HG03378 (cell line): ENCODE data around the gene KIF21B.

ENCODE experiments used
- ATAC-seq: cut with Tn5 transposase; IDR thresholded peaks from one replicate; pipeline ENCODE4 v1.9.1; 2021; ENCODE audit warnings: mild to moderate bottlenecking, moderate library complexity; ENCODE audit not compliant: unreplicated experiment

KIF21B gene

DNA sequence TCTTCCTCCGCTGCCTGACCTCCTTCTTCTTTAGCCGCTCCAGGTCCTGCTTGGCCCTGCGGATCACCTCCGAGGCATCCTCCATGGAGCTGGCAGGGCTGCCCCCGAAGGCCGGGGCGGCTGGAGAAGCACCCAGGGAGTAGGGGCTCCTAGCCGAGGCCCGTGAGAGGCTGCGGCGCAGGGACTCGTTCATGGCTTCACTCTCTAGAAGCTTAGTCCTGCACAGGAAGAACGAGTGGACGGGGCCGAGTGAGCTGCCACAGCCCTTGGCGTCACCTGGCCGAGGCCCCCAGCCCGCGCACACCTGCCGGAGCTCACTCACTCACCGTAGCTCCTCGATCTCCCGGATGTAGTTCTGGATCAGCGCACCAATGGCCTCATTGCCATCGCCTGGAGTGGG, 23.1 kb downstream of the KIF21B start:
- ATAC-seq: no peak

DNA sequence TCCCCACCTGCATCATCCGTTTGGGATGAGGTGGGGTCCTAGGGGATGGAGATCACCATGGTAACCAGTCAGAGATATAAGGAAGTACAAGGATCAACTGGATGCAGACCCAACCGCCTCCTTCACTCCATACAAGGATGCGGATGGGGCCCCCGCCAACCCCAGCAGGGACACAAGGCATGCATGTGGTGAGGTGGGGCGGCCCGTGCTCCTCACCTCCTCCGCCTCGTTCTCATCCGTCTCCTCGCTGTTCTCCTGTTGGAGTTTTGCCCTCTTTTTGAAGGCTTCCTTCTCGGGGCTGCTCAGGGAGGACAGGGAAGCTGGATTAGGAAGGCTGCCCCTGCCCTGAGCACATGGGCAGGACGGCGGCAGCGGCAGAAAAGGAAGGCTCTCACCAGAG, 23.8 kb downstream of the KIF21B start:
- ATAC-seq: no peak

DNA sequence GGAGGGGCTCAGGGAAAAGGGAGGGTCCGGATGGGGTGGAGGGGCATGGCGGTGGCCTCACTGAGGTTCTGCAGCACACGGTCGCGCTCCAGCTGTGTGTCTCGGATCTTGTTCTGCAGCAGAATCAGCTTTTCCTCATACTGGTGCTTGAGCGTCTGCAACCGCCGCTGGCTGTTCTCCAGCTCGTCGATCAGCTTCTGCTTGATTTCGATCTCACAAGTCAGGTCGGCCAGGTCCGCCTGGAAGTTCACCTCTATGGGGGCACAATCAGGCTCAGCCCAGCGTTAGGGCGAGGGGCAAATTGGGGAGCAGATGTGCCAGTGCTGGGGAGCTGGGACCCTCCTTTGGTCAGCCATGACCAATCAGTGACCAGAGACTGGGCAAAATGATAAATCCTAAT, 25.2 kb downstream of the KIF21B start:
- no peak for ATAC-seq

DNA sequence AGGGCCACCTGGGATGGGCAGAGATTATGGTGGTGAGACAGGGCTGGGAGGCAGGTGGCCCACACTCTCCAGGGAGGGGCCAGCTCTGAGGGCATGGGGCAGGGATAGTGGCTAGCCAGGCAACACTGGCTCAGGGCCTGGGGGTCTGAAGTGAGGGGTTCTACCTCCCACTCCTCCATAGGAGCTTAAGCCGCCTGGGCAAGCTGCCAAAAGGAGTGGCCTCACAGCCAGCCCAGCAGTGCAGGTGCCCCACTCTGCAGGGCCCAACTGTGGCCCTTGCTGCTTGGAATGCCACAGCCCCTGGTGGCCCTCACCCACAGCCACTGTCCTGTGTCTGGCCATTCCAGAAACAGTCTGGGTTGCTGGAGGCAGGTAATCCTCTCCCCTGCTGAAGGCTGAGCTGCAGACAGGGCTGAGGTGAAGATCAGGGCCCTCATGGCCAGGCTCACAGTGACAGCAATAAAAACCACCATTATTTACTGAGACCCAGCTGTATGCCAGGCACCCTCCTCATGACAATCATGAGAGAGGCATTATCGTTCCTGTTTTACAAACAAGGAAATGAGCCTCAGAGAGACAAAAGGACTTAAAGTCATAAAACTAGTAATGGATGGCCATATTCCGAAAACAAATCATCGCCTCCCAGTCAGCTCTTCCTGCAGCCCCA, 31.0 kb downstream of the KIF21B start:
- no peak for ATAC-seq

DNA sequence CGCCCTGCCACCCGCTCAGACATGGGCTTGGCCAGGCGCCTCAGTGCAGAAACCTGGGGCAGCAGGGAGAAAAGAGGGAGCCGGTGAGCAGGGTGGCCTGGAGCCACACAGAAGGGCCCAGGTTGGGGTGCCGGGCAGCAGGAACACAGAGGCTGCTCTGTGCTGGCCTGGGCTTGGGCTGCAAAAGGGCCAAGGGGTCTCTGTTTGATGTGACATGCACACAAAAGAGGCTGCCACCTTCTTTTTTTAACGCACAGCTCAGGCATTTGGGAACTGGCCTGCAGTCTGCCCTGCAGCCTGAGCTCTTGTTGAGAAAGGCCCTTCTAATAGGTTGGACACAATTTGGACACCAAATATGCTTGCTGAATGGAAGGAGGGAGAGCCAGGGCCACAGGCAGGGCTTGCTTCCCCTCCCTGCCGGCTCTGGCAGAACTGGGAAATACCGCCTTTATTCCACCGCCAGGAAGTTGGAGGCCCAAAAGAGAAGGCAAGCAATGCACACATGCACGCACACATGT, 32.4 kb downstream of the KIF21B start:
- ATAC-seq: no peak

DNA sequence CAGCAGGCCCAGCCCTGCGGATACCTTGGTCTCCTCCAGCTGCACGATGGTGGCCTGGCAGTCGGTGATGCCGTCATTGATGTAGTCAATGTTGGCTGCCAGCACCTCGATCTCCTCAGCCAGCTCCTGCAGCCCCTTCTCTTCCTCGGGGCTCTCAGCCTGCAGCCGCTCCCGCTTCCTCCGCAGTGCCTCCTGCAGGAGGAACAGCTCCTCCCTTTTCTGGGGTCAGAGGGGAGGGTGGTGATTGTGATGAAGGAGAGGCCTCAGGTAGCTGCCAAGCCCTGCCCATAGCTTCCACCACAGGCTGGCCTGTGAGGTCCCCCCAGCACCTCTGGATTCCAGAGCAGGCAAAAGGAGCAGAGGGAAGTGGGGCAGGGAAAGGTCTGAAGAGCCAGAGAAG, 33.4 kb downstream of the KIF21B start:
- no peak for ATAC-seq

DNA sequence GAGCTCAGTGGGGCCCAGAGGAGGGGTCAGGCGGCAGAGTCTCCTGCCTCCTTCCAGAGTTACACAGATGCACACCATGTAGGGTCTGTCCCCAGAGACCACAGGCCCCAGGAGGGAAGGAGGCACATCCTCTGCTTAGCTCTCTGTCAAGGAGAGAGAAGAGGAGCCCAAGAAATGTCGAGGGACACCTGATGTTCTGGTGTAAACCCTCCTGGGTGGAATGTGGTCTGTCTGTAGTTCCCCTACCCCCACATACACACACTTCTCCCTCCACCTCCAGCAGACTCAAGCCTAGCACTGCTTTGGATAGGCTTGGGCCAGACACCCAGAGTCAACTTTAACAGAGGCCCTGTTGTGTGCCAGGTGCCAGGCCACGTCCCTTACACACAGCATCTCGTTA, 34.2 kb downstream of the KIF21B start:
- ATAC-seq: no peak

DNA sequence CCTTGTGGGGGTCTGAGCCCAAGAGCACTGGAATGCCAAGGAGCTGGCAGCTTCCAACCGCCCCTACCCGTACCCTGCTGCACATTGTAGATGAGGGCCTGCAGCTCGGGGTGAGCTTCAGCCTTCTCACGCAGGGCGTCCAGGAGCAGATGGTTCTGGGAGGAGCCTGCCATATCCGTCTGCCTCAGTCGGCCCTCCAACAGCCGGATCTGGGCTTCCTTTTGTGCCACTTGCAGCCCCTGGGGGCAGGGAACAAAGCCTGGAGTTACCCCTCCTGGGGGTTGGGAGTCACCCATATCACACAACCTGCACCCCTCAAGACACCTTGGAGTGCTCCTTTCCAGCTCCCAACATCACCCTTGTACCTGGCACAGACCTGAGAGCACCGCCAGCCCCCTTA, 34.8 kb downstream of the KIF21B start:
- no peak for ATAC-seq

DNA sequence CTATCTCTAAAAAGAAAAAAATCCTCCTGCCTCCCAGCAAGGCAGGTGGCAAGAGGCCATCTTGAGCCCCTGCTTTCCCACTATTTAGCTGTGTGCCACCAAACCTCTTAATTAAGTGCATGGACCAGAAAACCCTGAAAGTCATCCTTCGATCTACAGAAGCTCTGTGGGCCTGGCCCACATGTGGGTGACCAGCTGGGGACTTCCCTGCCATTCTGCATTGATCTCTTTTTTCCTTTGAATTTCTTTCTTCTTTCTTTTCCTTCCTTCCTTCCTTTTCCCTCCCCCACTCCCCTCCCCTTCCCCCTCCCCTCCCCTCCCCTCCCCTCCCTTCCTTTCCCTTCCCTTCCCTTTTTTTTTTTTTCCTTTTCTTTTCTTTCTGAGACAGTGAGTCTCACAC, 38.0 kb downstream of the KIF21B start:
- no peak for ATAC-seq

DNA sequence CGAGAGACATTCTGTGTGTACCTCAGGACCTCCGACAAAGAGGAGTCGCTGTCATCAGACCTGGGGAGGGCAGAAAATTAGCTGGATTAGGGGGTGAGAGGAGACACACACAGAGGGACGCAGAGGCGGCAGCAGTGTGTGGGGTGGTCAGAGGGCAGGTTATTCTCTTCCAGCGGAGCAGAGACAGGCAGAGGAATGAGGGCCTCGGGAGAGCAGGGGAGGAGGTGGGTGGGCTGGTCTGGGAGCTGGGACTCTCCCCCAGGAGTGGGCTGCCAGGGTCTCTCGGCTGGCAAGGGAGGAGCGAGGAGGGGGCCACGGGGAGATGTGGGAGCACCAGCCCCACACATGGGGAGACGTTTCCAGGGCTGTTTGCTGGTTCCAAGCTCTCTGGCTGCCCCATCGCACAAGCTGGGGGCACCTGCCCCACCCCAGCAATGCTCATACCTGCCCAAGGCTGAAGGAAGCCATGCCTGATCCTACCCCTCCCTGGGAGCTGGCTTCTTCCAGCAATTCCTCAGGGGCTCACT, 40.4 kb downstream of the KIF21B start:
- no peak for ATAC-seq

DNA sequence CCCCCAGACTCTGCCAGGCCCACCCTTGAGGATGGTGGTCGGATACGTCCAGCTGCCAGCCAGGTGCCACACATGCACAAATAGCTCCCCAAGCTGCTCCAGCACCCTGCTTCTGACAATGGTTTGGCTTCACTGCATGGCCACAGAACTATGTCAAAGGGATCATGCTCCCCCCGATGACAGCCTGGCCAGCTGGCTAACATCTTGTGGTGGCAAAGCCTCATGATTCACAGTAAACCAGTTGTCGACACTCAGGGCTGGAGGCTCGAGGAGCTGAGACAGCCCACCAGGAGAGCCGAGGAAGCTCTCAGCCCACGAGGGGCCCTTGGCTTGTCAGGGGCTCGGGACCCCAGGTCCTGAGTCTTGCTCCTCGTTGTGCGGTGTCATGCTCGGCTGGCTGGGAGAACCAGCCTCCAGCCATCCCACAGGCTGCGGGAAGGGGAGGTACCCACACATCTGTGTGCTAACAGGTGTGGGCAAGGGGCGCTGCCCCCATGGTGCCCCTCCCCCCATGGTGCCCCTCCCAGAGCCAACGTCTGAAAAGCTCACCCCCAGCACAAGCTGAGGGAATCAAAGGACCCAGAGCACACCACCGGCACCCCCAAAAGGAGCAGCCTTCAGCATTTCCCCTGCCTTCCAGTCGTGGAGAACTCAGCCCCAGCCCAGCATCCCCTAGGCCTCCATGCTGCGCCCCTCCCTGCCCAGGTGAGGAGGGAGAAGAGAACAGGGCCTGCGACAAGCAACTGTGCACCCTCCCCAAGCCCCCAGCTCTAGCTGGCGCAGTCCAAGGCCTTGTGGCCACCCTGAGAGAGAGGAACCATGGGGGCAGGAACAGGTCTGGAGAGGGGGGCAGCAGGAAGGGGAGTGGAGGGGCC, 41.2 kb downstream of the KIF21B start:
- ATAC-seq: no peak

DNA sequence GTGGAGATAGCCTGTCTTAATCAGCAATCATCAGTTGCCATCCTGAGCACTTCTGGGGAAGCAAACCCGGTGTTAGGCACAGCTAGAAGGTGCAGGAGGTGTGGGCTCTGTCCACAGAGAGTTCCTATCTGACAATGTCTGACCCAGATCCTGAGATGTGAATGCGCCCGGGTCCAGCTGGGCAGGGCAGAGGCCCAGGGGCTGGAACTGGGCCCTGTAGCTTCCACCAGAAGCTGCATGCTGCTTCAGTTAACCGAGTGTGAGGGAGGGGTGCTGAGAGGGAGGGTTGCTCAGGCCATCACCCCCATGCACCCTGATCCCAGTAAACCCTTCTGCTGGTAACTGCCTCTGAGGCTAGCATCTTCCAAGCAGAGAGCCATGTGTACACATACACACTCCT, 42.2 kb downstream of the KIF21B start:
- ATAC-seq: no peak

DNA sequence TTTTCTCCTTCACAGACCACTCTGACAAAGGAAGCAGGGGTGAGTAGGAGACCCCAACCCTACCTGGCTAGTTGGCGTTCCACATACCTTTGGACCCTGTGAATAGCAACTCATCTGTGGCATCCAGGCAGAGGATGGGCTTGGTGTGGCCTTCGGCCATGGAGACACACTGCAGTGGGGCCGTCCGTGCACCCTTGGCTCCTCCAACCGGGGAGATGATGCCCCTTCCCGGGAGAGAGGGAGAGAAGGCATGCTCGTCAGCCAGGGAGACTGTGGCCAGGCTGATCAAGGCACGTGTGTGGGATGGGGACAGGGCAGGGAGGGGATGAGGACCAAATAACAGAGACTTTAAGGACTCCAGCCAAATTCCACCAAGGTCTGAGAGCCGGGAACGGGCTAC, 42.6 kb downstream of the KIF21B start:
- no peak for ATAC-seq

DNA sequence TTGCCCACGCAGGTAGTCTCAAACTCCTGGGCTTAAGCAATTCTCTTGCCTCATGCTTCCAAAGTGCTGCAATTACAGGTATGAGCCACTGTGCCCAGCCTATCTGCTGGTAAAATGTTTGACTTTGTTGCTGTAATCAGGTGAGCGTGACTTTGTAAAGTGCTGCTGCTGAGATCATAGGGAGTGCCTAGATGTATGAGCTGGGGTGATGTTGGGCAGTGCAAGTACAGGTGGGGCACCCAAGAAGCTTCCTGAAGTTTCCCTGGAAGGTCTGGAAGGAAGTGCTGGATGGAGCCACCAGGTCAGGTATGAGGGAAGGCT, 43.1 kb downstream of the KIF21B start:
- no peak for ATAC-seq

DNA sequence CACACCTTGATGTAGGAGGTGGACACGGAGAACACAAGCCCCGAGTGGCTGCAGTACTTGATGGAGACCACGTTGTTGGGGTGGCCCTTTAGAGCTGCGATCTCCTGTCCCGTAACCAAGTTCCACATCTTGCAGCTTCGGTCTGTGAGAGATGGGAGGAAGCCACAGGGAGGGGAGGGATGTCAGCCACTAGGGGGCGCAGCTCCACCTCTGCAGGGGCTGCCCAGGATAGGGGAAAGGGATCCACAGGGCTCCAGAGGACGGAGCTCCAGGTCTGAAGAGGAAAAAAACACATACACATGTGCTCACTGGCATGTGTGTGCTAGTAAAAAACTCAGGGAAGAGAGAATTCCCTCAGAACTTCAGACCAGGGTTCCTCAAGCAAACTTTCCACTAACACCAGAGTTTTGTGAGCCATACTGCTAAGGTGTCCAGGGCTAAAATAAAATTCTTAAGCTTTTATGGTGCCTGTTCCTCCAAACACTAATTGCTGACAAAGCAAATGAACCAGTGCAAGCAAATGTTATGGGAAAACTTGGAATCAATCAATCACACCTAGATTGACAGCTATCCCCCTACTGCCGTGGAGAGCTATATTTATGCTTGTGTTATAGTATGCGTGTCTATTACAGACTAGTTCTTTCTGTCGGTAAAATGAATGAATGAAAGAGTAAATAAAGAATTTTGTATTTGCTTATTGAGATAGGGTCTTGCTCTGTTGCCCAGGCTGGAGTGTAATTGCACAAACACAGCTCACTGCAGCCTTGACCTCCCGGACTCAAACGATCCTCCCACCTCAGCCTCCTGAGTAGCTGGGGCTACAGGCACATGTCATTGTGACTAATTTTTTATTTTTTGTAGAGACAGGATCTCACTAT, 43.7 kb downstream of the KIF21B start:
- no peak for ATAC-seq

DNA sequence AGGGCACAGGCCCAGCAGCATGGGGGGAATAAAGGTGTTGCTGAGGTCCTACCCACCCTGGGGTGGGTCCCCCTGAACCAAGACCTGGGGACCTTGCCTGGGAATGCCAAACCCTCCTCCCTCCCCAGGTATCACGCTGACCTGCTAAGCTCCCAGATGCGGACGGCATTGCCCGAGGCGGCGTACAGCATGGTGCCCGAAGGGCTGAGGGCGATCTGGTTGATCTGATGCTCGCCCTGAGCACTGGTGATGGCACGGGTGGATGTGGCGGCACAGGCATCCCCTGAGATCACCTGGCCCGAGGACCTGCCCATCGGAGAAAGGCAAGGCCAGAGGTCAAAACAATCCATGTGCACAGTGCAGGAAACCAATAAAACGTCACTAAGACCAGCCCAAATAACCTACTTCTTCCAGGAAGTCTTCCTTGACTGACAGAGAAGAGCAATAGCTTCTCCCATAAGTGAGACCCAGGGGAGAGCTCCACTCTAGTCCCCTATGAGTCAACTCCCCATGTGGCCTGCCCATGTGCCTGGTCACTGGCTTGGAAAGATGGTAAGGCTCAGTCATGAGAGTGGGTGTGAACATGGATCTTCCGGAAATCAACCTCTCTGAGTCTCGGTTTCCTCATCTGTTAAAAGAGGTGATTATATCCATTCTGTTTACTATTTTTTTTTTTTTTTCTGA, 46.3 kb downstream of the KIF21B start:
- ATAC-seq: no peak

DNA sequence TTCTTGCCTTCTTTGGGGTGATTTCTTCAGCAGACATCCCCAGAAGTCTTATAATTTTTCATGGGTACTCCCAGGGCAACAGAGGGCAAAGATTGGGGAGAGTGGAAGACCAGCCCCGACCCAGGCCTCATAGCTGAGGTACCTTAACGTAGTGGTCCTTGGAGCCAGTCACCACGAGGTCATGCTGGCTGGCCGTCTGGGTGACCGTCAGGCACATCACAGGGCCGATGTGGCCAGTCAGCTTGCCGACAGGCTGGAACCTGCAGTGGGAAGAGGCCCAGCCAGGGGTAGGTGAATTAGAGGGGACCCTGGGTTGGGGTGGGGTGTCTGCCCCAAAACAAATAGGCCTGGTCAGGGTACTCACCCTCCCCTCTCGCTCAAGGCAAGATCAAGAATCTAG, 46.9 kb downstream of the KIF21B start:
- ATAC-seq: no peak

DNA sequence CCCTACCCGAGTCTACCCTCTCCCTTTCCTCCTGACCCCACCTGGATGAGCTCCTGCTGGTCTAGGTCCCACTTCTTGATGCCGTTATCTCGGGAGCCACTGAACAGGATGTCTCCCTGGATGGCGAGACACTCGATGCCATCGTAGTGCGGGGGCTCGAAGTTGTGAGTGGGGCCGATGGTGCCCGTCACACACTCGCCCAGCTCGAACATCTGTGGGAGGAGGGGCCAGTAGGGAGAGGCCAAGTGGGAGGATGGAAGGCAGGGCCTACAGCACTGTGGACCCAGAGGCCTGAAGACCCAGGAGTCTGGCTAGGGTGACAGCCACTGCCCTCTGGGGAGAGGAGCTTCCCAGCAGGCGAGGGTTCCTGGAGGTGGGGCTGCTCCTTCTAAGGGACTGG, 48.1 kb downstream of the KIF21B start:
- ATAC-seq: no peak

DNA sequence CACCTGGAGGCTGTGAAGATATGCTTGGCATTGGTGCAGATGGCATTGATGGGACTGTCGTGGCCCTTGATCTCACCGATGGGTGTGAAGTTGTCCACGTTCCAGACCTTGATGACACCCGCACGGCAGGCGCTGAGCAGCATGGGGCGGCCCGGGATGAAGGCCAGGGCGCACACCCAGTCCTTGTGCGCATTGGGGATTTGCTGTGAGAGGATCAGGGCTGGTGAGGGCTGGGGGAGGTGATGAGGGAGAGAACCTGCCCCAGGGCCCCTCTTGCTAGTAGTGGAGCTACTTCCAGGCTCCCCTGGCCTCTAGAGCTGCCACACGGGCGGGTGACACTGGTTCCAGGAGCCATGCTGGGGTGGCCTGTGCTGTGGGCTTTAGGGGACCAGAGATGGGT, 48.8 kb downstream of the KIF21B start:
- ATAC-seq: no peak

DNA sequence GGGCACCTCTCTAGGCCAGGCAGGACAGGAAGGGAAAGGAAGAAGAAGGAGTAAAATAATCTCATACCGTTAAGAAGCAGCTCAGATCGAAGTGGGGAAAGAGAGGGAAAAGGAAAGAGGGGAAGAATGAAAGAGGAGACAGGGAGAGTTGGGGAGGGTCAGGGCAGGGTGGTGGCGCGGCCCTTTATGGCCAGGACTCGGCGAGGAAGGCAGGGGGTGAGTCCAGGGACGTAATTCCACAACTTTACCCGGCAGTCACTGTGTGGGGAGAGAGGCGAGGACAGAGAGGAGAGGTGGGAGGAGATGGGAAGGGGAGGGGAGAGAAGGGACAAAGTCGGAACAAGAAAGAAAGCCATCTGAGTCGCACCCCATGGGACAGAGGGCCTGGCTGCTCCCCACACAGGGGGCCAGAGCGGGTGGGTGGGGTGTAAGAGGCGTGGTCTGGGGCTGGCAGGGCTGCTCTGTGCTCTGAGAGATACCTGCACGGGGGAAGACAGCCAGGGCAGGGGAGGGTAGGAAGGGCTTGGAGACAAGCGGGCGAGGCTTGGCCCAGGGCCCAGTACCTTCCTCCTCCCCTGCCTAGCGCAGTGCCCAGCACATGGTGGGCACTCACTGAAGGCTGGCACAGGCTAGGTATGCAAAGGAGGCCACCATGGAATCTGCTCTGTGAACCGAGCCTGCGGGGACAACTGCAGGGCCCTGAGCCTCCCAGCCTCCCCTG, 49.4 kb downstream of the KIF21B start:
- ATAC-seq: no peak
